UCSD-AML1 (cell line): ENCODE data around the gene AMY1C.
"Not testable (repeated sequence)": the region's sequence is repeated elsewhere in the genome, so short reads cannot be mapped to it uniquely, and the experiment has no call there.

Experiments used
- DNase-seq: peaks from one replicate; lab custom pipeline; 2025; ENCODE audit not compliant: unreplicated experiment; lab: John Stamatoyannopoulos, UW

Gene AMY1C

DNA sequence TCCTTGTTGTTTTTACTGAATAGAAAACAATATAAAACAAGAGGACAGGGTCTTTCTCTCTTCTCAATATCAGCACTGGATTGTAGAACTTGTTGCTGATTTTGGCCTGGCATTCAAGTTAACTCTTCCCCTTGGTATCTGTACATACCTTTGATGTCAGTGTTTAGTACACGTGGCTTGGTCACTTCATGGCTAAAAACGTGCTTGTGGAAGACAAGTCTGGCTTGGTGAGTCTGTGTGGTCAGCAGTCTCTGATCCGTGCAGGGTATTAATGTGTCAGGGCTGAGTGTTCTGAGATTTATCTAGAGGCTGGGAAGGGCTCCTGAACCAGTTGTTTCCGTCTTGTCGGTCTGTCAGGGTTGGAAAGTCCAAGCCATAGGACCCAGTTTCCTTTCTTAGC, at the start of gene AMY1C:
Gene AMY1C, plus strand, starts transcription at position 301 of the 400 bp plus-strand sequence. CDS start 572 bp downstream, outside the sequence.
- DNase-seq: not testable (repeated sequence)

- DNase-seq: not testable (repeated sequence)
These were observed 49.0 kb upstream of the AMY1C start for GRCh38 chr1:103700669-103701068.

- not testable (repeated sequence) for DNase-seq
These were observed 48.4 kb upstream of the AMY1C start for GRCh38 chr1:103701256-103701655.

GRCh38 chr1:103707670-103708069, 42.0 kb upstream of the AMY1C start:
- not testable (repeated sequence) for DNase-seq

DNA sequence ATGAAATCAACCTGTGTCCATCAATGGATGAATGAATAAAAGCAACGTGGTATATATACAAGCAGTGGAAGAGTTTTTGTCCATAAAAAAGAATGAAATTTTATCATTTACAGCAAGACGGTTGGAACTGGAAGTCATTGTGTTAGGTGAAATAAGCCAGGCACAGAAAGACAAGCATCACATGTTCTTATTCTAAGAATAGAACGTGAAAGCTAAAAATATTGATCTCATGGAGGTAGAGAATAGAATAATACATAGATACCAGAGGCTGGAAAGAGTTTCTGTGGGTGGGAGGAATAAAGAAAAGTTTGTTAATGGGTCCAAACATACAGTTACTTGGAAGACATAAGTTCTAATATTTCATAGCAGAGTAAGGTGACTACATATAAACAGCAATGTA, 39.3 kb upstream of the AMY1C start:
- DNase-seq: not testable (repeated sequence)

DNA sequence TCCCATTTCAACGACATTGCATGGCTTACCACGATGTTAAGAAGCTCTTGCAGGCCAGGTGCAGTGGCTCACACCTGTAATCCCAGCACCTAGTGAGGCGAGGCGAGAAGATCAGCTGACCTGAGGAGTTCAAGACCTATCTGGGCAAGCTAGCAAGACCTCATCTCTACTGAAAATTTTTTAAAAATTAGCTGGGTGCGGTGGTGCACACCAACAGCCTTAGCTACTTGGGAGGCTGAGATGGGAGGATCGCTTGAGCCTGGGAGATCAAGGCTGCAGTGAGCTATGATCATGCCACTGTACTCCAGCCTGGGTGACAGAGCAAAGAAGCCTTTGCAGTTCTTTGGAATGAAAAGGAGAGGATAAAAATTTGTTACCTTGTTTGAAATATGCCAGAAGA, 32.3 kb upstream of the AMY1C start:
- DNase-seq: not testable (repeated sequence)

DNA sequence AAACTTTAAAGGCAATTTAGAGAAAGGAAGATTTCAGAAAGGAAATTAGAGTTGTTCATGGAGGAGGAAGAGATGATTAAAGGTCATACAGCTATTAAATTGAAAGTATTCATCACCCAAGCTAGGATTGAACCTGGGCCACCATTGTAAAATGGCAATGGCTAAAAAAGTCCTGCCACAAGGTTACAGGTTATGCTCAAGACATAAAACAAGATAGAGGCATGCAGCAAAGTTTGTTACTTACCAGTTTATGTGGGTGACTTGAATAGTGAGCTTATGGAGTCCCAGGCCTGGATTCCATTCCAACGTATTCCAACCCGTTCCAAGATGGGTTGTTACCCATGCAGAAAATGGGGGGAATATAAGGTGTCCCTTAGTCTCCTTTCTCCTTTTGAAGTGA, 28.2 kb upstream of the AMY1C start:
- not testable (repeated sequence) for DNase-seq

DNA sequence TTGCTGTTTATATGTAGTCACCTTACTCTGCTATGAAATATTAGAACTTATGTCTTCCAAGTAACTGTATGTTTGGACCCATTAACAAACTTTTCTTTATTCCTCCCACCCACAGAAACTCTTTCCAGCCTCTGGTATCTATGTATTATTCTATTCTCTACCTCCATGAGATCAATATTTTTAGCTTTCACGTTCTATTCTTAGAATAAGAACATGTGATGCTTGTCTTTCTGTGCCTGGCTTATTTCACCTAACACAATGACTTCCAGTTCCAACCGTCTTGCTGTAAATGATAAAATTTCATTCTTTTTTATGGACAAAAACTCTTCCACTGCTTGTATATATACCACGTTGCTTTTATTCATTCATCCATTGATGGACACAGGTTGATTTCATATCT, 14.4 kb upstream of the AMY1C start:
- not testable (repeated sequence) for DNase-seq

GRCh38 chr1:103738031-103738430, 11.7 kb upstream of the AMY1C start:
- not testable (repeated sequence) for DNase-seq

- DNase-seq: not testable (repeated sequence)
These were observed 5.2 kb upstream of the AMY1C start for GRCh38 chr1:103744449-103744848.

- not testable (repeated sequence) for DNase-seq
These were observed 4.7 kb upstream of the AMY1C start for GRCh38 chr1:103745040-103745439.

- not testable (repeated sequence) for DNase-seq
These were observed 1.4 kb upstream of the AMY1C start for GRCh38 chr1:103748273-103748672.

GRCh38 chr1:103761896-103762295, 12.2 kb downstream of the AMY1C start:
- no peak for DNase-seq

DNA sequence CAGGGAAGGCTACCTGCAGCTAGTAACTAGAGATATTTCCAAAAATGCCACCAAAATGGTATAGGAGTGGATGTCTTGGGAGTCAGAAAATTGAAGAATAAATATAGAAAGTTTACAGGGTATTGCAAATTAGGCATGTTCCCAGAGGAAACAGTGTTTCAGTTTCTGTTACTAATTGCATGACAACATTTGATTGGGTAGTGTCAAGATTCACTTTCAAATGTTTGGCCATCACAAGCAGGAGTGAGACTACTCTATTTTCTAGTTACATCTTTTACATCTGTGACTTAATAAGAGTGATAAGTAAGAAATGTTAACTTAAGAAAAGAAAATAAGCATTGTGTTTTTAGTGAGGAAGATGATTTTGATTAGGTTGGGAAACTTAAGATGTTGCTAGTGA, 30.2 kb downstream of the AMY1C start:
- no peak for DNase-seq

GRCh38 chr1:103783944-103784377, 34.3 kb downstream of the AMY1C start:
- DNase-seq: no peak

- no peak for DNase-seq
These were observed 38.7 kb downstream of the AMY1C start for GRCh38 chr1:103788377-103788776.

- no peak for DNase-seq
These were observed 40.5 kb downstream of the AMY1C start for GRCh38 chr1:103790172-103790571.
